GM23338 (cell line): ENCODE data around the gene DNAAF5. TPM values are rescaled to one million over a fixed set of nuclear protein-coding genes. Genes with fewer than 3 reads are reported as not detected.

Experiments used
- ATAC-seq: fragments of 200-7000 bp; cut with Tn5 transposase; 3 replicates; pipeline ENCODE4 v1.9.1; 2020
- DNase-seq: peaks from one replicate; pipeline ENCODE4 v3.0.0-alpha.2; 2015; ENCODE audit warnings: low spot score
- H2AFZ ChIP-seq: fragments of 200-600 bp; sonication (generic); 2 replicates; pipeline ENCODE4 v1.8.0; 2016; ENCODE audit warnings: antibody characterized with exemption, mild to moderate bottlenecking, moderate library complexity
- H3F3A ChIP-seq: fragments of 200-600 bp; sonication (generic); replicated peaks from 2 replicates; pipeline ENCODE4 v1.8.0; 2017; ENCODE audit warnings: antibody characterized with exemption, mixed run types, low read depth
- H3K27ac ChIP-seq: fragments of 200-600 bp; sonication (generic); 2 replicates; pipeline ENCODE4 v1.6.1; 2016; ENCODE audit warnings: low read depth
- H3K27me3 ChIP-seq: fragments of 200-600 bp; sonication (generic); 2 replicates; pipeline ENCODE4 v1.8.0; 2016; ENCODE audit warnings: mild to moderate bottlenecking, mixed run types, moderate library complexity; ENCODE audit not compliant: insufficient read depth
- H3K36me3 ChIP-seq: fragments of 200-600 bp; sonication (generic); 2 replicates; pipeline ENCODE4 v1.8.0; 2016; ENCODE audit warnings: mild to moderate bottlenecking; ENCODE audit not compliant: insufficient read depth
- H3K4me1 ChIP-seq: fragments of 200-600 bp; sonication (generic); 2 replicates; pipeline ENCODE4 v1.8.0; 2016; ENCODE audit warnings: mild to moderate bottlenecking, moderate library complexity; ENCODE audit not compliant: insufficient read depth
- H3K4me2 ChIP-seq: fragments of 200-600 bp; sonication (generic); 2 replicates; pipeline ENCODE4 v1.7.1; 2017; ENCODE audit warnings: mixed run types
- H3K4me3 ChIP-seq: fragments of 200-600 bp; sonication (generic); 2 replicates; pipeline ENCODE4 v1.6.1; 2016; ENCODE audit warnings: mixed run types
- H3K79me2 ChIP-seq: fragments of 200-600 bp; sonication (generic); replicated peaks from 2 replicates; pipeline ENCODE4 v1.8.0; 2017; ENCODE audit warnings: mild to moderate bottlenecking; ENCODE audit not compliant: insufficient read depth
- H3K9me2 ChIP-seq: fragments of 200-600 bp; sonication (generic); 2 replicates; pipeline ENCODE4 v1.8.0; 2017; ENCODE audit not compliant: insufficient read depth
- H4K20me1 ChIP-seq: fragments of 200-600 bp; sonication (generic); replicated peaks from 2 replicates; pipeline ENCODE4 v1.8.0; 2017; ENCODE audit warnings: mild to moderate bottlenecking; ENCODE audit not compliant: insufficient read depth
- H3K27ac Mint-ChIP-seq: 2 replicates; pipeline ENCODE4 v1.8.0; 2020; ENCODE audit warnings: inconsistent platforms, mild to moderate bottlenecking, moderate library complexity, mixed read lengths
- H3K27me3 Mint-ChIP-seq: 3 replicates; pipeline ENCODE4 v1.8.0; 2022; ENCODE audit warnings: low read depth, mild to moderate bottlenecking, moderate library complexity, mixed read lengths, inconsistent platforms; ENCODE audit not compliant: insufficient read depth, poor library complexity
- H3K36me3 Mint-ChIP-seq: 3 replicates; pipeline ENCODE4 v1.8.0; 2021; ENCODE audit warnings: low read depth, mild to moderate bottlenecking, inconsistent platforms, moderate library complexity, mixed read lengths
- H3K4me1 Mint-ChIP-seq: 3 replicates; pipeline ENCODE4 v1.8.0; 2020; ENCODE audit warnings: mild to moderate bottlenecking, inconsistent platforms, mixed read lengths
- H3K4me3 Mint-ChIP-seq: 3 replicates; pipeline ENCODE4 v1.8.0; 2021; ENCODE audit warnings: moderate library complexity, mild to moderate bottlenecking, inconsistent platforms, mixed read lengths
- H3K9me3 Mint-ChIP-seq: 3 replicates; pipeline ENCODE4 v1.8.0; 2020; ENCODE audit warnings: moderate library complexity, mild to moderate bottlenecking, inconsistent platforms, mixed read lengths
- CTCF ChIP-seq, 2 experiments: fragments of 200-600 bp in 1 of 2; sonication (generic) in 1 of 2; conservative IDR thresholded peaks; 2 replicates each; pipeline versions ENCODE4 v1.5.1 to v1.6.1; 2016 to 2017; ENCODE audit warnings: antibody characterized with exemption in 2 of 2, low read depth in 2 of 2, mild to moderate bottlenecking in 2 of 2, moderate library complexity in 1 of 2
- ETS1 ChIP-seq: IDR thresholded peaks from 2 replicates; pipeline ENCODE4 v1.6.1; 2016; ENCODE audit warnings: antibody characterized with exemption
- EZH2 ChIP-seq: fragments of 200-600 bp; sonication (generic); IDR thresholded peaks from one replicate; pipeline ENCODE4 v1.8.0; 2017; ENCODE audit warnings: antibody characterized with exemption, mild to moderate bottlenecking, low read depth; ENCODE audit not compliant: unreplicated experiment
- EZH2phosphoT487 ChIP-seq: fragments of 200-600 bp; sonication (generic); IDR thresholded peaks from one replicate; pipeline ENCODE4 v1.8.1; 2018; ENCODE audit warnings: antibody characterized with exemption; ENCODE audit not compliant: unreplicated experiment
- JUNB ChIP-seq: IDR thresholded peaks from one replicate; pipeline ENCODE4 v1.6.1; 2016; ENCODE audit warnings: antibody characterized with exemption; ENCODE audit not compliant: unreplicated experiment
- ZNF462 ChIP-seq: fragments of 250-450 bp; sonication (Bioruptor Pico); IDR thresholded peaks from 2 replicates; pipeline ENCODE4 v1.5.0; 2020; ENCODE audit warnings: mild to moderate bottlenecking, moderate library complexity
- polyA plus RNA-seq: library from polyadenylated mRNA; unstranded; fragments of >200 nt; fragmentation: Nextera tagmentation; extraction: Ambion mirVana; gene quantifications from 2 replicates; pipeline ENCODE4 v1.2.1, GENCODE V29; 2016
- total RNA-seq: library from RNA; depleted of rRNA; stranded (reverse); fragments of >200 nt; shearing (Covaris generic); gene quantifications from 2 replicates; pipeline ENCODE4 v1.2.3, GENCODE V29; 2014

DNAAF5 gene
- total and polyA plus RNA-seq, 2 experiments from 2014 or later, result 20.4 to 86.7 TPM

- no peak for TF ChIP-seq ZNF462 (CRISPR knock-in tag)
Observed at GRCh38 chr7:761631-762030, 35.1 kb downstream of the DNAAF5 start (continued).

- H3K36me3 ChIP-seq, result peaks cover 33% of the 10 kb centered on the region
- no peak for DNase-seq
- no peak overlapping the region for H2AFZ ChIP-seq
- H4K20me1 ChIP-seq, result peaks cover 5% of the 10 kb centered on the region
- Mint-ChIP-seq H3K4me3 (no peak overlapping the region), H3K36me3 (peaks cover 73% of the 10 kb centered on the region), H3K27me3 (peaks cover 5% of the 10 kb centered on the region), H3K9me3 (no peaks in the 10 kb centered on the region; the same call in 2 of the 3 replicates), H3K4me1 (no peaks in the 10 kb centered on the region; the same call in 2 of the 3 replicates), H3K27ac (no peak overlapping the region)
- no peaks in the 10 kb centered on the region for H3K9me2 ChIP-seq
- H3K4me3 ChIP-seq, result no peak overlapping the region
- no peak overlapping the region for H3K4me2 ChIP-seq
- no peaks in the 10 kb centered on the region for H3K4me1 ChIP-seq
- H3K27me3 ChIP-seq, result no peaks in the 10 kb centered on the region
- H3F3A ChIP-seq, result no peaks in the 10 kb centered on the region
- no peak for ATAC-seq
- H3K27ac ChIP-seq, result no peak overlapping the region
- no peaks in the 10 kb centered on the region for H3K79me2 ChIP-seq
- TF ChIP-seq ETS1 (no peak), ZNF462 (CRISPR knock-in tag) (no peak), EZH2 (no peak), JUNB (no peak), EZH2phosphoT487 (no peak), CTCF (conservative IDR thresholded peaks at IDR 0.05; ENCODE audit: low read depth in 2 of 2) (no peak)
Observed at GRCh38 chr7:762885-763284, 36.4 kb downstream of the DNAAF5 start.
